OCI-LY3 (cell line): ENCODE results near the gene KLHL25.

ENCODE experiments used
- CTCF ChIP-seq: fragments of 200-600, 300-600 bp; sonication (generic); IDR thresholded peaks from 2 replicates; pipeline ENCODE4 v1.5.1; 2014; ENCODE audit warnings: antibody characterized with exemption, low read length, low read depth
- EZH2phosphoT487 ChIP-seq: fragments of 200-600 bp; shearing (Covaris generic); IDR thresholded peaks from 2 replicates; pipeline ENCODE4 v1.6.1; 2018; ENCODE audit warnings: antibody characterized with exemption, mixed run types, low read depth

DNA sequence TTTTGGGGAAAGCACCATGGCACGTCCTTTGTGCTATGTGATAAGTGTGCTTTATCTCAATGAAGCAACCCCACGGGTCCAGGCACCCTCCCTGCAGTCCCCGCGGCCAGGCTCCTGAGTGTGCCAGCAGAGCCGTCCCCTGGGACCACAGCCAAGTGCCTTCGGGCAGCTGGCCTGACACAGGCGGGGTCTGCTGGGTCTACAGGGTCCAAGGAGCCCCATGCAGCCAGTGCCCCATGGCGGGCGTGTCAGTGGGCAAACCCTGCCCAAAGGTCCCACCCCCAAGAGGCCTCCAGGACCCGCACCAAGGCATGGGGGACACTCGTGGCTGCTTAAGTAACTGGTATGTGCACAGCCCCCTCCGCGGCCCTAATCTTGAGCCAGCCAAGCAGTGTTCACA is 35.3 kb downstream of the KLHL25 start:
- TF ChIP-seq CTCF (no peak), EZH2phosphoT487 (no peak)
